MCF 10A (cell line): ENCODE results near the gene GPN1. TPM values are rescaled to one million over a fixed set of nuclear protein-coding genes. Genes with fewer than 3 reads are reported as not detected.
"Not testable (repeated sequence)": the region's sequence is repeated elsewhere in the genome, so short reads cannot be mapped to it uniquely, and the experiment has no call there.

ENCODE experiments used
- BruUV-seq: library from RNA; stranded (reverse); fragments of 400-500 nt; replicated peaks from 2 replicates; lab custom pipeline; 2021; lab: Mats Ljungman, UMichigan
- CTCF ChIA-PET: fragments of 300-600 bp; sonication (Branson Sonifier 250); formaldehyde crosslinking; extraction: SDS; loops from one replicate; lab custom pipeline; 2021; ENCODE audit warnings: antibody characterized with exemption, inconsistent platforms; lab: Yijun Ruan, JAX
- POLR2A ChIA-PET: fragments of 300-600, 350-650 bp; sonication (Branson Sonifier 250); formaldehyde crosslinking; extraction: SDS; loops from one replicate; lab custom pipeline; 2020; ENCODE audit warnings: antibody characterized with exemption, inconsistent platforms; lab: Yijun Ruan, JAX
- DNase-seq: peaks from one replicate; pipeline ENCODE4 v3.0.0-alpha.2; 2018; ENCODE audit not compliant: unreplicated experiment
- H3K27ac Mint-ChIP-seq: one replicate; pipeline ENCODE4 v1.8.0; 2022; ENCODE audit warnings: mild to moderate bottlenecking, low read depth, mixed read lengths; ENCODE audit not compliant: unreplicated experiment
- H3K27me3 Mint-ChIP-seq: one replicate; pipeline ENCODE4 v1.8.0; 2022; ENCODE audit warnings: mixed read lengths; ENCODE audit not compliant: insufficient read depth, unreplicated experiment
- H3K36me3 Mint-ChIP-seq: one replicate; pipeline ENCODE4 v1.8.0; 2022; ENCODE audit warnings: mild to moderate bottlenecking, moderate library complexity, mixed read lengths; ENCODE audit not compliant: insufficient read depth, unreplicated experiment
- H3K4me1 Mint-ChIP-seq: one replicate; pipeline ENCODE4 v1.8.0; 2022; ENCODE audit warnings: mixed read lengths; ENCODE audit not compliant: insufficient read depth, unreplicated experiment
- H3K4me3 Mint-ChIP-seq: one replicate; pipeline ENCODE4 v1.8.0; 2022; ENCODE audit warnings: mild to moderate bottlenecking, moderate library complexity, mixed read lengths; ENCODE audit not compliant: unreplicated experiment
- H3K9me3 Mint-ChIP-seq: one replicate; pipeline ENCODE4 v1.8.0; 2022; ENCODE audit warnings: mixed read lengths; ENCODE audit not compliant: unreplicated experiment
- intact Hi-C: fragments of 100-400 bp; cut with micrococcal nuclease; formaldehyde crosslinking; loops from 2 replicates; pipeline ENCODE4 v1.14.1; 2022
- total RNA-seq: library from RNA; stranded (reverse); gene quantifications from 2 replicates; pipeline ENCODE4 v1.2.3, GENCODE V29; 2022
- TF ChIP-seq, protein P1 (sequence below): fragments of 200-600 bp; IDR thresholded peaks from one replicate; pipeline ENCODE4 v1.8.0; 2022; ENCODE audit warnings: antibody characterized with exemption, mild to moderate bottlenecking; ENCODE audit not compliant: unreplicated experiment

GPN1 gene
- total RNA-seq, 1 experiment from 2014 or later, result 30.5 TPM

DNA sequence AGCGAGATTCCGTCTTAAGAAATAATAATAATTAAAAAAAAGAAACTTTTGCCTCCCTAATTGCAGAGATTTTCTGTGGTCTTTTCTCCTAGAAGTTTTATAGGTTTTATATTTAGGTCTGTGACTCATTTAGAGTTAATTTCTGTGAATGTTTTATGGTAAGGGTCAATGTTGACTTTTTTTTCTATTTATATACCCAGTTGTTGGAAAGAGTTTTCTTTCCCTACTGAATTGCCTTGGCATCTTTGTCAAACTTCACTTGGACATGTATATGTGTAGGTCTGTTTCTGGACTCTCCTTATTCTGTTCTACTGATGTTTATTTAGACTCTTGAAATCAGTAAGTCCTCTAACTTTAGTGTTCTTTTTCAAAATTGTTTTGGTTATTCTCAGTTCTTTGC lies 40.5 kb upstream of the GPN1 start:
- TF ChIP-seq, protein P1, sequence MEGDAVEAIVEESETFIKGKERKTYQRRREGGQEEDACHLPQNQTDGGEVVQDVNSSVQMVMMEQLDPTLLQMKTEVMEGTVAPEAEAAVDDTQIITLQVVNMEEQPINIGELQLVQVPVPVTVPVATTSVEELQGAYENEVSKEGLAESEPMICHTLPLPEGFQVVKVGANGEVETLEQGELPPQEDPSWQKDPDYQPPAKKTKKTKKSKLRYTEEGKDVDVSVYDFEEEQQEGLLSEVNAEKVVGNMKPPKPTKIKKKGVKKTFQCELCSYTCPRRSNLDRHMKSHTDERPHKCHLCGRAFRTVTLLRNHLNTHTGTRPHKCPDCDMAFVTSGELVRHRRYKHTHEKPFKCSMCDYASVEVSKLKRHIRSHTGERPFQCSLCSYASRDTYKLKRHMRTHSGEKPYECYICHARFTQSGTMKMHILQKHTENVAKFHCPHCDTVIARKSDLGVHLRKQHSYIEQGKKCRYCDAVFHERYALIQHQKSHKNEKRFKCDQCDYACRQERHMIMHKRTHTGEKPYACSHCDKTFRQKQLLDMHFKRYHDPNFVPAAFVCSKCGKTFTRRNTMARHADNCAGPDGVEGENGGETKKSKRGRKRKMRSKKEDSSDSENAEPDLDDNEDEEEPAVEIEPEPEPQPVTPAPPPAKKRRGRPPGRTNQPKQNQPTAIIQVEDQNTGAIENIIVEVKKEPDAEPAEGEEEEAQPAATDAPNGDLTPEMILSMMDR, result no peak
- no peak overlapping the region for H3K27ac Mint-ChIP-seq
- peaks cover 33% of the 10 kb centered on the region for H3K4me1 Mint-ChIP-seq
- ChIA-PET CTCF (interaction anchor here (0.7 kb wide), 1 partner anchor 104 kb away, joined by 5 read pairs; no protein-coding TSS in a partner anchor), POLR2A (interaction anchor here (1.6 kb wide), 1 partner anchor 40 kb away, joined by 4 read pairs; no protein-coding TSS in a partner anchor)
- no peaks in the 10 kb centered on the region for H3K9me3 Mint-ChIP-seq
- peaks cover 7% of the 10 kb centered on the region for H3K36me3 Mint-ChIP-seq
- no peak overlapping the region for H3K4me3 Mint-ChIP-seq
- no TSS peak for BruUV-seq
- no peak for DNase-seq
- H3K27me3 Mint-ChIP-seq, result no peaks in the 10 kb centered on the region
- intact Hi-C loops, result no loop called here

GRCh38 chr2:27591745-27592144 lies 37.1 kb upstream of the GPN1 start:
- TF ChIP-seq, protein P1, result no peak
- H3K4me3 Mint-ChIP-seq, result no peak overlapping the region
- peaks cover 2% of the 10 kb centered on the region for H3K4me1 Mint-ChIP-seq
- BruUV-seq, result no TSS peak
- intact Hi-C loops, result no loop called here
- no peak for DNase-seq
- peaks cover 30% of the 10 kb centered on the region for H3K36me3 Mint-ChIP-seq
- no peaks in the 10 kb centered on the region for H3K9me3 Mint-ChIP-seq
- ChIA-PET POLR2A (interaction anchor here (1.5 kb wide), 1 partner anchor 9 kb away, joined by 4 read pairs; the partner anchor contains the start of gene ZNF512), CTCF (no interaction called here)
- H3K27me3 Mint-ChIP-seq, result no peaks in the 10 kb centered on the region
- no peak overlapping the region for H3K27ac Mint-ChIP-seq

GRCh38 chr2:27593240-27593639 lies 35.6 kb upstream of the GPN1 start:
- intact Hi-C loops, result no loop called here
- TF ChIP-seq, protein P1, result no peak

DNA sequence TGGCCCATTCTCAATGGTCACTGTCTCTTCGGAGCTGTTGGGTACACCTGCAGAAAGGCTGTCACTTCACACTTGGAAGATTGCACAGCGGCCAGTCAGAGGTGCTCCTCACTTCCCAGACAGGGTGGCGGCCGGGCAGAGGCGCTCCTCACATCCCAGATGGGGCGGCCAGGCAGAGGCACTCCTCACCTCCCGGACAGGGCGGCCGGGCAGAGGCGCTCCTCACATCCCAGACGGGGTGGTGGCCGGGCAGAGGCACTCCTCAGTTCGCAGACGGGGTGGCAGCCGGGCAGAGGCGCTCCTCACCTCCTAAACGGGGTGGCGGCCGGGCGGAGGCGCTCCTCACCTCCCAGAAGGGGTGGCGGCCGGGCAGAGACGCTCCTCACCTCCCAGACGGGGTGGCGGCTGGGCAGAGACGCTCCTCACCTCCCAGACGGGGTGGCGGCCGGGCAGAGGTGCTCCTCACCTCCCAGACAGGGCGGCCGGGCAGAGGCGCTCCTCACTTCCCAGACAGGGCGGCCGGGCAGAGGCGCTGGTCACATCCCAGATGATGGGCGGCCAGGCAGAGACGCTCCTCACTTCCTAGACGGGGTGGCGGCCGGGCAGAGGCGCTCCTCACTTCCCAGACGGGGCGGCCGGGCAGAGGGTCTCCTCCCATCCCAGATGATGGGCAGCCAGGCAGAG lies 34.7 kb upstream of the GPN1 start:
- H3K4me3 Mint-ChIP-seq, H3K4me1 Mint-ChIP-seq, H3K27ac Mint-ChIP-seq, BruUV-seq, intact Hi-C loops, H3K9me3 Mint-ChIP-seq, H3K27me3 Mint-ChIP-seq, DNase-seq, CTCF ChIA-PET: not testable (repeated sequence)
- peaks cover 40% of the 10 kb centered on the region for H3K36me3 Mint-ChIP-seq
- POLR2A ChIA-PET, result interaction anchor here (1.4 kb wide), 1 partner anchor 184 kb away, joined by 4 read pairs; the partner anchor contains the start of gene PPM1G

More at GRCh38 chr2:27593240-27593639, 35.6 kb upstream of the GPN1 start:
- peaks cover 31% of the 10 kb centered on the region for H3K36me3 Mint-ChIP-seq
- no TSS peak for BruUV-seq
- no peak overlapping the region for H3K4me3 Mint-ChIP-seq
- H3K27ac Mint-ChIP-seq, result no peak overlapping the region
- no peaks in the 10 kb centered on the region for H3K27me3 Mint-ChIP-seq
- POLR2A ChIA-PET, result interaction anchor here (1.4 kb wide), 1 partner anchor 184 kb away, joined by 4 read pairs; the partner anchor contains the start of gene PPM1G
- H3K4me1 Mint-ChIP-seq, result no peaks in the 10 kb centered on the region
- CTCF ChIA-PET, result interaction anchor here (0.6 kb wide), 1 partner anchor 17 kb away, joined by 3 read pairs; no protein-coding TSS in a partner anchor
- DNase-seq, result no peak
- H3K9me3 Mint-ChIP-seq, result no peaks in the 10 kb centered on the region

GRCh38 chr2:27595412-27595811 lies 33.4 kb upstream of the GPN1 start:
- H3K36me3 Mint-ChIP-seq, result peaks cover 50% of the 10 kb centered on the region
- BruUV-seq, H3K9me3 Mint-ChIP-seq, DNase-seq, intact Hi-C loops, H3K4me3 Mint-ChIP-seq, CTCF ChIA-PET, H3K27me3 Mint-ChIP-seq, H3K4me1 Mint-ChIP-seq, H3K27ac Mint-ChIP-seq, POLR2A ChIA-PET: not testable (repeated sequence)
